NCI-H446 treated with DMSO at 0.1 percent for 48 hours (cell line): ENCODE data around the gene TLR9.

Experiments used
- DNase-seq: peaks from one replicate; lab custom pipeline; 2025; lab: John Stamatoyannopoulos, UW

TLR9 gene

DNA sequence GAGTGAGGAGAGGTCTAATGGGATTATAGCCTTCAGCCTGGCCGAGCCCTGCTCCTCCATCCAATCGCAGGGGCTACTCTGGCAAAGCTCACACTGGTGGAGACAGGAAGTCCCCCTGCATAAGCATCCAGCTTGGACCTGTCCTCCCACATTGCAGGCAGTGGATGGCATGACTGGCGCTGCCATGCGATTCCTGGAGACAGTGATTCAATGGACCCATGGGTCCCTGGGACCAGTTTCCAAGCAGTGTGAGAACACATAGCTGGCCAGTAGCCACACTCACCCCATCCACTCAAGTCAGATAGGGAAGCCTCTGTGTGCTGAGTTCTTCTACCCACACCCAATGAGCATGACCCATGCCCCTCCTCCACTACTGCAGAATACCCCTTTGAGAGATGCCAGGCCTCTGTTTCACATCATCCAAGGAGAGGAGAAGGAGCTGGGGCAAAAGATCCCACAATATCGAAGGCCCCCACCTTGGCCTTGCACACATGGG is 53.1 kb downstream of the TLR9 start:
- DNase-seq, result no peak

DNA sequence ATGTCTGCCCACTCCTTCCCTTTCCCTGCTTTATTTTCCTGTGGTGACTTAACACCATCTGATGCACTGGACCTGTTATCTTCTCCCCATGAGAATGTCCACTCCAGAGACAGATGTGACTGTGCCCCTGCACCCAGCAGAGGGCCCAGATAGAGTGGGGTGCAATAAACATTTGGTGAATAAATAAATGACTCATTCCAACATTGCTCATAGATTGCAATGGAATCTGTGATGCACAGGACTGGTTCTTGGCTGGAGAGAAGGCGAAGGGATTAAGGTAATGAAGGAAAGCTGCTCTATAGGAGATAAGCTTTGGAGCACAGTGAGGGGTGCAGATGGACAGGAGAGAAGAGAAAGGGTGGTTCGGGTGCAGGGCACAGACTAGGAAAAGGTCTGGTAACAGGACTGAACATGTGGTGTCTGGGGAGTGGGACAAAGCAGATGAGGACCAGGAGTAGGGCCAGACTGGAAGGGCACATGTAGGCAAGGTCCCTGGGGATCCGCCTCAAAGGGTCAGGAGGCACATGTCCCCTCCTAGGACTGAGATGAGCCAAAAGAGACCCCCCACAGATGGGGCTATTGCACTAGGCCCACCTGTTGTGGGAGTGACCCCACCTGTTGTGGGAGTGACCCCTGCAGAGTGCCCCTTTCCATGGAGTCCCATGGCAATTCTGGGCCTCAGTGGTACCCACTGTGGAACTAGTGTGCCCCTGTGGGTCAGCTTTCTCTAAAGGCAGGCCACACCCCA is 53.8 kb downstream of the TLR9 start:
- DNase-seq, result no peak
